GM19099 (cell line): ENCODE measurements around the gene PLPP7.

Experiments used
- POLR2A ChIP-seq: IDR thresholded peaks from 3 replicates; pipeline ENCODE4 v1.6.1; 2011; ENCODE audit warnings: low read depth; ENCODE audit not compliant: insufficient read length; ENCODE audit errors: extremely low read depth

Gene PLPP7

GRCh38 chr9:131329241-131329641 is 39.7 kb downstream of the PLPP7 start:
- TF ChIP-seq POLR2A: no peak

- TF ChIP-seq POLR2A: no peak
Observed at GRCh38 chr9:131330814-131331600, 41.5 kb downstream of the PLPP7 start.

GRCh38 chr9:131333771-131334628 is 44.5 kb downstream of the PLPP7 start:
- TF ChIP-seq POLR2A: no peak

- TF ChIP-seq POLR2A: no peak
Observed at GRCh38 chr9:131334629-131335367, 45.3 kb downstream of the PLPP7 start.

GRCh38 chr9:131335368-131335755 is 45.8 kb downstream of the PLPP7 start:
- TF ChIP-seq POLR2A: no peak

GRCh38 chr9:131337131-131337848 is 47.8 kb downstream of the PLPP7 start:
- no peak for TF ChIP-seq POLR2A

GRCh38 chr9:131346559-131346958 is 57.0 kb downstream of the PLPP7 start:
- TF ChIP-seq POLR2A: no peak

- TF ChIP-seq POLR2A: no peak
Observed at GRCh38 chr9:131347376-131348020, 58.0 kb downstream of the PLPP7 start.

- no peak for TF ChIP-seq POLR2A
Observed at GRCh38 chr9:131348631-131349521, 59.4 kb downstream of the PLPP7 start.

GRCh38 chr9:131349522-131349880 is 60.0 kb downstream of the PLPP7 start:
- no peak for TF ChIP-seq POLR2A

GRCh38 chr9:131349881-131350563 is 60.5 kb downstream of the PLPP7 start:
- TF ChIP-seq POLR2A: no peak

- no peak for TF ChIP-seq POLR2A
Observed at GRCh38 chr9:131358556-131358955, 69.0 kb downstream of the PLPP7 start.
